Liver (tissue), 9 donors: ENCODE measurements around the gene SLC1A2. TPM values are rescaled to one million over a fixed set of nuclear protein-coding genes. Genes with fewer than 3 reads are reported as not detected.

ENCODE experiments used
- DNase-seq: peaks from one replicate; pipeline ENCODE4 v3.0.0-alpha.2; 2017; ENCODE audit warnings: low spot score
- H3K27ac ChIP-seq, 2 donors: one replicate each; pipeline ENCODE4 v1.7.0; 2013; ENCODE audit warnings: inconsistent platforms in 2 of 2, low read length in 2 of 2, control low read depth in 1 of 2, low read depth in 1 of 2, mild to moderate bottlenecking in 1 of 2
- H3K27me3 ChIP-seq, 4 donors: one replicate each; pipeline versions ENCODE4 v1.6.1 to v1.7.0; 2013; ENCODE audit warnings: low read length in 3 of 4, inconsistent platforms in 1 of 4, mild to moderate bottlenecking in 1 of 4, moderate library complexity in 1 of 4; ENCODE audit not compliant: control insufficient read depth in 4 of 4, insufficient read depth in 4 of 4
- H3K36me3 ChIP-seq, 4 donors: one replicate each; pipeline versions ENCODE4 v1.6.1 to v1.7.0; 2013; ENCODE audit warnings: low read length in 3 of 4, mild to moderate bottlenecking in 3 of 4, low read depth in 1 of 4, moderate library complexity in 1 of 4; ENCODE audit not compliant: control insufficient read depth in 4 of 4, insufficient read depth in 3 of 4
- H3K4me1 ChIP-seq, 4 donors: one replicate each; pipeline versions ENCODE4 v1.6.1 to v1.7.0; 2013; ENCODE audit warnings: low read length in 3 of 4, mild to moderate bottlenecking in 3 of 4, moderate library complexity in 1 of 4; ENCODE audit not compliant: control insufficient read depth in 4 of 4, insufficient read depth in 4 of 4
- H3K4me3 ChIP-seq, 3 donors: one replicate each; pipeline versions ENCODE4 v1.6.1 to v1.7.0; 2013; ENCODE audit warnings: low read length in 3 of 3, control low read depth in 1 of 3, low read depth in 1 of 3, mild to moderate bottlenecking in 1 of 3
- H3K9ac ChIP-seq, 2 donors: one replicate each; pipeline ENCODE4 v1.7.0; 2013; ENCODE audit warnings: low read length in 2 of 2, mild to moderate bottlenecking in 2 of 2, moderate library complexity in 2 of 2, control low read depth in 1 of 2, low read depth in 1 of 2
- H3K9me3 ChIP-seq, 4 donors: one replicate each; pipeline versions ENCODE4 v1.6.1 to v1.7.0; 2013; ENCODE audit warnings: low read length in 3 of 4; ENCODE audit not compliant: control insufficient read depth in 4 of 4
- ATF3 ChIP-seq: IDR thresholded peaks from 2 replicates; pipeline ENCODE4 v1.6.1; 2016; ENCODE audit warnings: antibody characterized with exemption
- CTCF ChIP-seq: fragments of 150-350 bp; IDR thresholded peaks from 2 replicates; pipeline ENCODE4 v1.5.1; 2017; ENCODE audit warnings: improper control_type of control experiment, low read depth, low read length; ENCODE audit not compliant: missing input control
- EGR1 ChIP-seq, 2 donors: IDR thresholded peaks; 2 replicates each; pipeline ENCODE4 v1.6.1; 2016 to 2018; ENCODE audit warnings: antibody characterized with exemption in 2 of 2, low read depth in 2 of 2
- FOXA1 ChIP-seq: IDR thresholded peaks from 2 replicates; pipeline ENCODE4 v1.6.1; 2016; ENCODE audit warnings: antibody characterized with exemption
- FOXA2 ChIP-seq: IDR thresholded peaks from 2 replicates; pipeline ENCODE4 v1.6.1; 2016; ENCODE audit warnings: antibody characterized with exemption
- GABPA ChIP-seq, 2 donors: IDR thresholded peaks in 1 of 2; conservative IDR thresholded peaks in 1 of 2; 2 replicates each; pipeline ENCODE4 v1.6.1; 2016; ENCODE audit warnings: antibody characterized with exemption in 2 of 2, mild to moderate bottlenecking in 1 of 2, moderate library complexity in 1 of 2
- HNF4A ChIP-seq, 2 donors: conservative IDR thresholded peaks; 2 replicates each; pipeline ENCODE4 v1.6.1; 2016; ENCODE audit warnings: antibody characterized with exemption in 2 of 2, mild to moderate bottlenecking in 2 of 2
- HNF4G ChIP-seq: IDR thresholded peaks from 2 replicates; pipeline ENCODE4 v1.6.1; 2016; ENCODE audit warnings: antibody characterized with exemption
- JUND ChIP-seq, 2 donors: IDR thresholded peaks; 2 replicates each; pipeline ENCODE4 v1.6.1; 2016; ENCODE audit warnings: antibody characterized with exemption in 2 of 2
- MAX ChIP-seq: IDR thresholded peaks from 2 replicates; pipeline ENCODE4 v1.6.1; 2016; ENCODE audit warnings: antibody characterized with exemption
- NR2F2 ChIP-seq: IDR thresholded peaks from 2 replicates; pipeline ENCODE4 v1.6.1; 2016; ENCODE audit warnings: antibody characterized with exemption
- RAD21 ChIP-seq, 2 donors: IDR thresholded peaks; 2 replicates each; pipeline ENCODE4 v1.6.1; 2016; ENCODE audit warnings: antibody characterized with exemption in 2 of 2, mild to moderate bottlenecking in 2 of 2
- REST ChIP-seq: IDR thresholded peaks from 2 replicates; pipeline ENCODE4 v1.6.1; 2016; ENCODE audit warnings: antibody characterized with exemption, mild to moderate bottlenecking
- RXRA ChIP-seq, 2 donors: IDR thresholded peaks; 2 replicates each; pipeline ENCODE4 v1.6.1; 2017 to 2018; ENCODE audit warnings: antibody characterized with exemption in 2 of 2, mild to moderate bottlenecking in 1 of 2
- TAF1 ChIP-seq: conservative IDR thresholded peaks from 2 replicates; pipeline ENCODE4 v1.6.1; 2016; ENCODE audit warnings: antibody characterized with exemption, mild to moderate bottlenecking
- YY1 ChIP-seq: IDR thresholded peaks from 2 replicates; pipeline ENCODE4 v1.6.1; 2016; ENCODE audit warnings: antibody characterized with exemption, mild to moderate bottlenecking
- ZBTB33 ChIP-seq: IDR thresholded peaks from 2 replicates; pipeline ENCODE4 v1.6.1; 2016; ENCODE audit warnings: antibody characterized with exemption
- WGBS: extraction: QIAGEN DNeasy Blood & Tissue Kit; methylation state at CpG from one replicate; pipeline ENCODE4 v1.1.7; 2013; 5-methylcytosine and 5-hydroxymethylcytosine counted together
- polyA plus RNA-seq, 2 donors: library from polyadenylated mRNA; stranded (reverse) in 1 of 2; unstranded in 1 of 2; fragments of 200-250 nt in 1 of 2; fragments of >200 nt in 1 of 2; fragmentation: Nextera tagmentation in 1 of 2; extraction: Ambion mirVana in 1 of 2; gene quantifications; one replicate each; pipeline versions ENCODE4 v1.2.1 to v1.2.3, GENCODE V29; 2013 to 2015
- total RNA-seq, 2 donors: library from RNA; depleted of rRNA; stranded (reverse); fragments of >200 nt; gene quantifications; one replicate each; pipeline ENCODE4 v1.2.3, GENCODE V29; 2014
- donor health status: healthy.
- donor health status: healthy.
- donor health status: healthy.
- donor health status: healthy.
- donor health status: healthy.

The SLC1A2 gene
- total and polyA plus RNA-seq, 4 donors: 6.4 to 19.5 (median 13.5) TPM

GRCh38 chr11:35377262-35377661 lies 42.1 kb downstream of the SLC1A2 start:
- Histone ChIP-seq H3K9ac (no peak overlapping the region), H3K9me3 (no peaks in the 10 kb centered on the region)
- 87% methylated on average over 6 of the region's 6 CpGs for WGBS

GRCh38 chr11:35376613-35377012 lies 42.7 kb downstream of the SLC1A2 start:
- H3K4me1 ChIP-seq: peaks cover 0 to 8% (median 2%) of the 10 kb centered on the region in 4 donors
- no peak for TF ChIP-seq JUND (IDR thresholded peaks at IDR 0.05)
- no peak for TF ChIP-seq GABPA (IDR thresholded peaks at IDR 0.05 in 1 of 2, conservative IDR thresholded peaks at IDR 0.05 in 1 of 2)
- no peak for TF ChIP-seq HNF4G
- TF ChIP-seq FOXA1: no peak
- TF ChIP-seq YY1: no peak
- no peak for TF ChIP-seq TAF1
- no peak for TF ChIP-seq RAD21 (IDR thresholded peaks at IDR 0.05)
- no peak for TF ChIP-seq ATF3
- TF ChIP-seq MAX: no peak
- no peak for TF ChIP-seq RXRA (IDR thresholded peaks at IDR 0.05)
- no peak for TF ChIP-seq ZBTB33
- no peak for TF ChIP-seq EGR1 (IDR thresholded peaks at IDR 0.05; ENCODE audit: low read depth in 2 of 2)
- TF ChIP-seq HNF4A (conservative IDR thresholded peaks at IDR 0.05): no peak

More at GRCh38 chr11:35377262-35377661, 42.1 kb downstream of the SLC1A2 start:
- Histone ChIP-seq H3K27me3 (no peaks in the 10 kb centered on the region), H3K27ac (no peak overlapping the region), H3K36me3 (peaks cover 0 to 1% (median 0%) of the 10 kb centered on the region in 4 donors), H3K4me3 (no peak overlapping the region), H3K4me1 (peaks cover 0 to 8% (median 2%) of the 10 kb centered on the region in 4 donors)
- DNase-seq: no peak
- TF ChIP-seq FOXA2 (no peak), REST (no peak), CTCF (no peak), NR2F2 (no peak), RAD21 (IDR thresholded peaks at IDR 0.05) (no peak), JUND (IDR thresholded peaks at IDR 0.05) (no peak), ATF3 (no peak), GABPA (IDR thresholded peaks at IDR 0.05 in 1 of 2, conservative IDR thresholded peaks at IDR 0.05 in 1 of 2) (no peak), HNF4A (conservative IDR thresholded peaks at IDR 0.05) (no peak), HNF4G (no peak), FOXA1 (no peak)

More at GRCh38 chr11:35376613-35377012, 42.7 kb downstream of the SLC1A2 start:
- H3K27me3 ChIP-seq: no peaks in the 10 kb centered on the region
- no peak overlapping the region for H3K9ac ChIP-seq
- H3K9me3 ChIP-seq: no peaks in the 10 kb centered on the region
- H3K27ac ChIP-seq: no peak overlapping the region
- no peak for DNase-seq
- H3K36me3 ChIP-seq: peaks cover 0 to 1% (median 0%) of the 10 kb centered on the region in 4 donors
- 89% methylated on average over 3 of the region's 3 CpGs for WGBS
- no peak overlapping the region for H3K4me3 ChIP-seq
